SK-N-SH (cell line): ENCODE measurements around the gene SRP54.

ENCODE experiments used
- CTCF ChIP-seq: fragments of 200-600 bp; sonication (generic); IDR thresholded peaks from 2 replicates; pipeline ENCODE4 v1.6.1; 2017; ENCODE audit warnings: antibody characterized with exemption, mild to moderate bottlenecking, moderate library complexity
- FOXM1 ChIP-seq: IDR thresholded peaks from 2 replicates; pipeline ENCODE4 v1.4.0; 2012; ENCODE audit warnings: low read depth, mild to moderate bottlenecking
- MXI1 ChIP-seq: IDR thresholded peaks from 2 replicates; pipeline ENCODE4 v1.6.1; 2012; ENCODE audit warnings: mild to moderate bottlenecking, low read depth, low read length, improper control_type of control experiment
- NFIC ChIP-seq: IDR thresholded peaks from 2 replicates; pipeline ENCODE4 v1.4.0; 2012; ENCODE audit warnings: borderline replicate concordance
- POLR2AphosphoS5 ChIP-seq: IDR thresholded peaks from 2 replicates; pipeline ENCODE4 v1.6.1; 2012; ENCODE audit warnings: low read depth, low read length
- SMC3 ChIP-seq: IDR thresholded peaks from 2 replicates; pipeline ENCODE4 v1.6.1; 2012; ENCODE audit warnings: low read depth, low read length, improper control_type of control experiment

GRCh38 chr14:34957771-34958286, 25.0 kb upstream of the SRP54 start:
- TF ChIP-seq POLR2AphosphoS5: no peak
- no peak for TF ChIP-seq FOXM1
- no peak for TF ChIP-seq CTCF
- no peak for TF ChIP-seq NFIC
- TF ChIP-seq SMC3: no peak
- no peak for TF ChIP-seq MXI1
